CMK (cell line): ENCODE measurements around the gene NRTN.

Source experiments
- DNase-seq: peaks from one replicate; pipeline ENCODE4 v3.0.0-alpha.2; 2010; ENCODE audit warnings: low read depth

NRTN gene

GRCh38 chr19:5790559-5791520, 14.0 kb upstream of the NRTN start, which contains the start of gene DUS3L:
DUS3L (minus strand) TSS chr19:5791163; CDS start chr19:5791141, 22 bp downstream.
- DNase-seq = peak; percentile 96

- no peak for DNase-seq
Observed at GRCh38 chr19:5792224-5792623, 12.6 kb upstream of the NRTN start.

GRCh38 chr19:5793188-5793587, 11.7 kb upstream of the NRTN start:
- no peak for DNase-seq

GRCh38 chr19:5795382-5795919, 9.4 kb upstream of the NRTN start:
- DNase-seq = no peak

GRCh38 chr19:5798244-5798643, 6.6 kb upstream of the NRTN start:
- DNase-seq = no peak

- DNase-seq = peak; percentile 94
Observed at GRCh38 chr19:5799247-5800241, 5.3 kb upstream of the NRTN start.

GRCh38 chr19:5800361-5801270, 4.3 kb upstream of the NRTN start:
- DNase-seq = no peak

- no peak for DNase-seq
Observed at GRCh38 chr19:5801796-5802619, 2.9 kb upstream of the NRTN start.

- DNase-seq = no peak
Observed at GRCh38 chr19:5803441-5803751, 1.5 kb upstream of the NRTN start.

GRCh38 chr19:5803752-5804515, 933 bp upstream of the NRTN start:
- DNase-seq = peak; percentile 89

- peak; percentile 56 for DNase-seq
Observed at GRCh38 chr19:5805462-5806132, 730 bp downstream of the NRTN start.

- no peak for DNase-seq
Observed at GRCh38 chr19:5806133-5806489, 1.2 kb downstream of the NRTN start.

GRCh38 chr19:5806905-5807304, 2.0 kb downstream of the NRTN start:
- DNase-seq = no peak

- DNase-seq = no peak
Observed at GRCh38 chr19:5808120-5808816, 3.4 kb downstream of the NRTN start.

- no peak for DNase-seq
Observed at GRCh38 chr19:5809053-5809452, 4.2 kb downstream of the NRTN start.

- DNase-seq = no peak
Observed at GRCh38 chr19:5809469-5809868, 4.6 kb downstream of the NRTN start.

- DNase-seq = no peak
Observed at GRCh38 chr19:5811117-5811516, 6.2 kb downstream of the NRTN start.

GRCh38 chr19:5814123-5814851, 9.4 kb downstream of the NRTN start:
- DNase-seq = no peak
